C4-2B (cell line): Measurements from ENCODE around the gene HES2.
"Not testable (repeated sequence)": the region's sequence is repeated elsewhere in the genome, so short reads cannot be mapped to it uniquely, and the experiment has no call there.

Source experiments
- ZFX ChIP-seq: fragments of 450-650 bp; IDR thresholded peaks from 2 replicates; pipeline ENCODE4 v1.6.1; 2017
- TF ChIP-seq, protein P1 (sequence below): fragments of 450-650 bp; conservative IDR thresholded peaks from 2 replicates; pipeline ENCODE4 v1.5.1; 2017; ENCODE audit warnings: mild to moderate bottlenecking

DNA sequence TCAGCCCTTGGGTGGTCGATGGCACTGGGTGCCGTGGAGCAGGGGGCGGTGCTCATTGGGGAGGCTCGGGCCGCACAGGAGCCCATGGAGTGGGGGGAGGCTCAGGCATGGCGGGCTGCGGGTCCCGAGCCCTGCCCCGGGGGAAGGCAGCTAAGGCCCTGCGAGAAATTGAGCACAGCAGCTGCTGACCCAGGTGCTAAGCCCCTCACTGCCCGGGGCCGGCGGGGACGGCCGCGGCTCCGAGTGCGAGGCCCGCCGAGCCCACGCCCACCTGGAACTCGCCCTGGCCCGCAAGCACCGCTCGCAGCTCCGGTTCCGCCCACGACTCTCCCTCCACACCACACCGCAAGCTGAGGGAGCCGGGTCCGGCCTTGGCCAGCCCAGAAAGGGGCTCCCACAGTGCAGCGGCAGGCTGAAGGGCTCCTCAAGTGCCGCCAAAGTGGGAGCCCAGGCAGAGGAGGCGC is 23.9 kb downstream of the HES2 start:
- TF ChIP-seq, protein P1, sequence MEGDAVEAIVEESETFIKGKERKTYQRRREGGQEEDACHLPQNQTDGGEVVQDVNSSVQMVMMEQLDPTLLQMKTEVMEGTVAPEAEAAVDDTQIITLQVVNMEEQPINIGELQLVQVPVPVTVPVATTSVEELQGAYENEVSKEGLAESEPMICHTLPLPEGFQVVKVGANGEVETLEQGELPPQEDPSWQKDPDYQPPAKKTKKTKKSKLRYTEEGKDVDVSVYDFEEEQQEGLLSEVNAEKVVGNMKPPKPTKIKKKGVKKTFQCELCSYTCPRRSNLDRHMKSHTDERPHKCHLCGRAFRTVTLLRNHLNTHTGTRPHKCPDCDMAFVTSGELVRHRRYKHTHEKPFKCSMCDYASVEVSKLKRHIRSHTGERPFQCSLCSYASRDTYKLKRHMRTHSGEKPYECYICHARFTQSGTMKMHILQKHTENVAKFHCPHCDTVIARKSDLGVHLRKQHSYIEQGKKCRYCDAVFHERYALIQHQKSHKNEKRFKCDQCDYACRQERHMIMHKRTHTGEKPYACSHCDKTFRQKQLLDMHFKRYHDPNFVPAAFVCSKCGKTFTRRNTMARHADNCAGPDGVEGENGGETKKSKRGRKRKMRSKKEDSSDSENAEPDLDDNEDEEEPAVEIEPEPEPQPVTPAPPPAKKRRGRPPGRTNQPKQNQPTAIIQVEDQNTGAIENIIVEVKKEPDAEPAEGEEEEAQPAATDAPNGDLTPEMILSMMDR, result not testable (repeated sequence)
- TF ChIP-seq ZFX, result not testable (repeated sequence)
